GM18517 (cell line): Measurements from ENCODE around the gene ATP6V0A1.

Experiments
- ATAC-seq: cut with Tn5 transposase; IDR thresholded peaks from one replicate; pipeline ENCODE4 v1.9.1; 2021; ENCODE audit warnings: mild to moderate bottlenecking, moderate library complexity; ENCODE audit not compliant: unreplicated experiment

Gene ATP6V0A1

DNA sequence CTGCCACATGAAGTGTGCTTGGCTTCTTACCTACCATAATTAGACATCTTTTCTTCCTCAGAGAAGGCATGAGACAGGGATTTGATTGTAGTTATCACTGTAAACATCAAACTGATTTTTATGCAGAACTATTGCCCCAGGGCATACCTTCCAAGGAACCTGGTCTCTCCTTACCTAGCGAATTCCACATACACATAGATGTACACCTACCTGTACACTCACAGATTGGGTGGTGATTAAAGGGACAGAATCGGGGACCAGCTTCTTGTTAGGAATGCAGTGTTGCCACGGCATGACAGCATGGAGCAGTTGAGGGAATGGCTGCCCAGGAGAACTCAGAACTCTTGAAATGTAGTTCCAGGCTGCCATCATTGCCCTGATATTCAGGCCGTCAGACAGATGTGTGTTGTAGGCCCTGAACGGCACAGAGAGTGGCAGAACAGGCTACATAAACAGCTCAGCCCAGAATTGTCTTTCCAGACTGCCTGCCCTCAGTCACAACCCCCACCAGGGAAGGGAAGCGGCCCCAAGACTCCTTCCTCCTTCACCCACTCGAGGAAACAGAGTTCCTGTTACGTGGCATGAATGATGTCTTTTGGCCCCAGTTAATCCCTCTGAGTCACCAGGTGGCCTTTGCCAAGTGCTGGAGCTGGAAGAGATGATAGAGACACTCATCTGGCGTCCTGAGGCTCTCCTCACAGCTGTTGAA lies 59.5 kb downstream of the ATP6V0A1 start:
- ATAC-seq: no peak

DNA sequence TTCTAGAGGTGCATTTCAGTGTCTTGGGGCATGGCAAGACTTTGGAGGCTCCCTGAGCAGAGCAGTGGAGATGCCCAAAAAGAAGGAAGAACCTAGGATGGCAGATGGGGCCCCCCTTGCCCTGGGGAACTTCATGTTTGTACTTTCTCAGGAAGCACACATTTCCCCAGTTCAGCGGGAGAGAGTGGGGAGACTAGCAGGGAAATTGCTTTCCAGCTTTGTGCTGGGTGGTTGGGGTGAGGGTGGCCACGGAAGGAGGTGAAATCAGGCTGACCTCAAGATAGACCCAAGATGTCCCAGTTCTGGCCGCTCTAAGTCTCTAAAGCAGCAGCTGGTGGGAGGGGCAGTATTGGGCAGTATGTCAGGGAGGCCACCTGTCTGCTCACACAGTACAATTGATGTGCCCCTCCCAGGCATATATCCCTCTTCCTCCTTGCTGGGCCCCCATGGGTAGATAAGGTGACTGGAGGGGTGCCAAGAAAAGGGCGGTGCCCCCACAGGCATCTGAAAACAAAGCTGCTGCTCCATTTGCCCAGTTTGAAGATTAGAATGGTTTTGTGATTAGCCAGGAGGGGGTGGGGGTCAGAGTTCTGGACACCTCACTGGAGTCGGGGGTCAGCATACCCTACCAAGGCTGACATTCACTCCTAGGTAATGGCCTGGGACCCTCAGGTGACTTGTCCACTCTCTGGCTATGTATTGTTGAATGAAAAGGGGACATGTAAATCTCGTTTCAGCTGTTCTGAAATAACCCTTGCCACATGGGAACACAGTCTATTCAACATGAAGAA lies 60.3 kb downstream of the ATP6V0A1 start:
- no peak for ATAC-seq

DNA sequence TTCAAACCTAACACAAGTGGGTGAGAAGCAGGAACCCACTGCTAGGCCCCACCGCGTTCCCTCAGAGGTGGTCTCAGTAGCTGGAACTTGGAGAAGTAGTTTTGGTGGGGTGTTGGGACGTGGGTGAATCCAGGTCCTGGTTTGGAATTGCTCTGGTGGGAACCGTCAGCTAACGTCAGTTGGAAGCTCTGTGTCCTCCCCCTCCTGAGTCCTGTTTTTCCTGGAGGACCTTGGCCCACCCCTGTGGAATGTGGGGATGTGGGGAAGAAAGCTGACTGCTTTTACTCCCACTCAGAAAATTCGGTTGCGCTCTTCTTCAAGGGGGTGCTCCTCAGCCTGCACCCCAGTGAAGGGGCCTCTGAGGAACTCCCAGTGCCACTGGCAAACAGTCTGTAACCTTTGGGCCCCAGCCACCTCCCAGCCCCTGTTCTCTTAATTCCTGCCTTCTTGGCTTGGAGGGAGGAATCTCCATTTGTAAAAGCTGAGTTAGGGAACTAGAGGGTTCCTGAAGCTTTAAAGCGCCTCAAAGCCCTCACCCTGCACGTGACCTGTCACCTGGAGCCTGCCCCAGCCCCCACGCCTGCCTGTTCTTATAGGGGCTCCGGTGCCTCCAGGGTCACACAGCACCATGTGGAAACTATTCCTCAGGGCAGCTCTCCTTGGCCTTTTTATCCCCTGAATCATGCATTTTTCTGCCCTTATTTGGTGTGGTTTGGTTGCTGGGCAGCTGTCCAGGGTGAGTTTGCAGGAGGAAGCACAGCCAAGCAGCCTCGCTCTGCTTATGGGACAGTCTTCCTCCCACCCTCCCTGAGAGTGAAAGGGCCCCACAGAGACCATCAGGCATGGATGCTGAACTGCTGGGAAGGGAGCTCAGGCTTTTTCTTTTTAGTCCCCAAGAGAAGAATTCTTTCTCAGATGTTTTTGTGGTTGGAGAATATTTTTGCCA lies 61.1 kb downstream of the ATP6V0A1 start:
- no peak for ATAC-seq

DNA sequence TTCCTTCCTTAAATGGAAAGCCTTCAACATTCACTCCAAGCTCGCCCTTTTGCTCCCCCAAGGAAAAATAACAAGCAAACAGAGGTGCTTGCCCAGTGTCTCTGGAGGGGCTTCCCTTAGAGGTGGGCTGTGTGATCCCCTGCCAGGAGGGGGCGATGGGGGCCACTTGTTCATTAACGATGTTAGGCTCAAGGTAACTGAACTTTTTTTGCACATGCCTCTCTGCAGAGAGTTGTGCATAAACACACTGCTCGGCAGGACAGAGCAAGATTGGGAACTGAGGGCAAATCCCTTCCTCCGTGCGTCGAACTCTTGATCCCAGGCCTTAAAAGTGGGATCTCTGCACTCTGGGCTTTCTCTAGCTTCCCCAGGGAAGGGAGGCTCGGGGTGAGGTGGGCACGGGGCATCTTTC lies 61.9 kb downstream of the ATP6V0A1 start:
- ATAC-seq: no peak

DNA sequence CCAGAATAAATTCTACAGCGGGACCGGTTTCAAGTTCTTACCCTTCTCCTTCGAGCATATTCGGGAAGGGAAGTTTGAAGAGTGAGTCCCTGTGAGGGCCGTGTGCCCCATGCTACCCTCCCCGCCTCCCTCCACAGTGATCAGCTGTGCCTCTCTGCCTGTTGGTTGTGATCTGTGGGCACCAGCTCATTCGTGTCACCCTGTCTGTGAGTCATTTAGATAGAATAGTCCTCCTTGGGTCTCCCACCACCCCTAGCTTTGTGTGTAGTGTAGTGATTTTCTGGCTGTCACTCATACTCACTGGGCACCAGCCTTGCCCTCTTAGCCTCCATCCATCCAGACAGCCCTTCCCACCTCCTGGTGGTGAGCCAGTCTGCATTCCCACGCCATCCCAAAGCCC lies 62.4 kb downstream of the ATP6V0A1 start:
- no peak for ATAC-seq

DNA sequence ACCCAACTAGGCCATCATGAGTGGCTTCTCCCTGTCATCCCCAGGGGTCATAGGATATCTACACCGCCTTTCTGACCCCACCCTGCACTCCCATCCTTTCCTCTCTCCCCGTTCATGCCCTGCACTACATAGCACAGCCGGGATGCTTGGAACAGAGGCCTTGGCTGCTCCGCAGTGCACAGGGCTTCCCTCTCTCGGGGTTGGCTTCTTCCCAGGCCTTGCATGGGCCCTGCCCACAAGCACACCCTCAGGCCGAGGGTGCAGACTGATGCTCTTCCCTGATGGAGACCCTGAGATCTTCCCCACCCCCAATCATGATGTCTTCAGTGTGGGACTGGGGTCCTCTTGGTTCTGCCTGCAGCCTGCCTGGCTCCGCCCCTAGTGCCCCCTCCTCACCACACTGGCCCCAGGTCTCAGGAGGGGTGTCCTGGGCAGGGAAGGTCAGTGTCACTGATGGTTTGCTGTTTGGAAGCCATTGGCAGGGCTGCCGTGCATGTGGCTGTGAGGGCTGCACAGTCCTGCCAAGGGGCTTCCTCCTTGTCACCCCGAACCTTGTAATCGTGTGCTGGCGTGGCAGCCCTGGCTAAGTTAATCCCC lies 63.1 kb downstream of the ATP6V0A1 start:
- no peak for ATAC-seq

DNA sequence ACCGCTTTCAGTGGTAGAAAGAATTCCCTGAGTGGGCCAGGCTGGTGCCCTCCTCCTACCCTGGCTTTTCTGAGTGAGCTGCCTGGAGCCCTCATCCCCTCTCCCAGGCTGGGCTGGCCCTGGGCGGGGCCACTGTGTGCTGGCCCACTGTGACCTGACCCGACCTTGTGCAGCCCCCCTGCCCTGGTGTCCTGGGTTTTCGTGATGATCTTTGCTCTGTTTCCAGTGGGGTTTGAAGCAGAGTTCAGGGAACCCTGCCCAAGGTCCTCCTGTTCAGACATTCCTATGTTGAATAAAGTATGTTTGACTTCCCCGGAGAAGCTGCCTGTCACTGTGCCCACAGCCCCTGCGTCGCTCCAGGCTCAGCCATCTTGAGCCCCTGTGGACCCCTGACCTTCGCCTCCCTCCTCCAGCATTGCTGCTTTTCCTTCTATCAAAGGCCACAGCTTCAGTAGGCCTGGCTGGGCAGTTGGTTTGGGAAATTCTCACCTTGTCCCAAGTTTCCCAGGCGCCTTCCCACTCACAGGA lies 63.6 kb downstream of the ATP6V0A1 start:
- no peak for ATAC-seq

DNA sequence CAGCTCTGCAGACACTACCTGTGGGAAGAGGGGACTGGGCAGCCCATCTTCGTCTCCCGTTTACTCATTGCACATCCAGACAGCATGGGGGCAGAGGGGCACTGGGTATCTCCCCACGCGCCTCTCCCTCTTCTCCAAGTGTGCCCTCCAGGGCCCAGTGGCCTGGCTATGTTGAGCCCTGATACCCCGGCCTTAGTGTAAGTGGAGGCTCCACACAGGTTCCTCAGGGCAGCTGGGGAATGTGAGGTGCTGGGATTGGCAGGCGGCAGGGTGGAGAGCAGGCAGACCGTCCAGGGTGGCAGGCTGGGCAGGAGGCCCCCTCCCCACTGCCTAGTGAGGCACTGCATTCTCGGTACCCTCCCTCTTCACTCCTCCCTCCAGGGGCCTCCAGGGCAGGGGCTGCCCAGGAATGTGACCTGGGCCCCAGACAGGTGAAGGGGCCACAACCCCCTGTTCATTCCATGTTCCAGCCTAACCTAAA lies 64.2 kb downstream of the ATP6V0A1 start:
- ATAC-seq: no peak

DNA sequence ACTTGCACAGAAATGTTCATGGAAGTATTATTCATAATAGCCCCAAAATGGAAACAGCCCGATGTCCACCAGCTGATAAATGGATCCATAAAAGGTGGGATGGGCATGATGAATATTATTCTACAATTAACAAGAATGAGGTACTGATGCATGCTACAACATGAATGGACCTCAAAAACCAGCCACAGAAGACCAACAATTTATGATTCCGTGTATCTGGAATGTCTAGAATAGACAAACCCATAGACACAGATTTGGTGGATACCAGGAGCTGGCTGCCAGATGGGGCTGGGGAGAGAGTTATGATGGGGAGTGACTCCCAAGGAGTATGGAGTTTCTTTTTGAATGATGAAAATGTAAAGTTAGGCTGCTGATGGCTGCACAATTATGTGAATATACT lies 66.5 kb downstream of the ATP6V0A1 start:
- ATAC-seq: no peak

DNA sequence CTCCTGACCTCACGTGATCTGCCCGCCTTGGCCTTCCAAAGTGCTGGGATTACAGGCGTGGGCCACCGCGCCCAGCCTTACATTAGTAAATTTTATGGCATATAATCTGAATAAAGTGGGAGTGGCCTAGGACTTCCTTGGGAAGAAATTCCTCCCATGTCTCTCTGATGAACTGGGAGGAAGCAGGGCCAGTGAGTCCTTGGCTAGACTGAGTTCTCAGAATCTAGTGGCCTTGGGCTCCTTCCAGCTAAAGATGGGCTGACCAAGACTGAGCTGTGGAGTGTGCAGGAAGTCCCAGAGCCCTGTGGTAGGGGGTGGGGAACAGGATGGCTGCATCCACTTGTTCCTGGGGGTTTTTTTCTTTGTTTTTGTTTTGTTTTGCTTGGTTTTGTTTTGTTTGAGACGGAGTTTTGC lies 67.4 kb downstream of the ATP6V0A1 start:
- ATAC-seq: no peak

DNA sequence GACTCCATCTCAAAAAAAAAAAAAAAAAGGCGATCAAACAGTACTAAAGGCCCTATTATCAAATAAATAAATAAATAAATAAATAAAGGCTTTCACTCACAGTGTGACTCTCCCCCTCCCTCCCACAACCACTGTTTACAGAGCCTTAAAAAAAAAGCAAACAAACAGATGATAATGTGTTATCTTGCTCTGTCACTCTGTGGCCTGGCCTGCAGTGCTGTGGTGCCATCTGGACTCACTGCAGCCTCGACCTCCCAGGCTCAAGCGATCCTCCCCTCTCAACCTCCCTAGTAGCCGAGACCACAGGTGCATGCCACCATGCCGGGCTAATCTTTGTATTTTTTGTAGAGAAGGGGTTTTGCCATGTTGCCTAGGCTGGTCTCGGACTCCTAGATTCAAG lies 69.3 kb downstream of the ATP6V0A1 start:
- no peak for ATAC-seq

DNA sequence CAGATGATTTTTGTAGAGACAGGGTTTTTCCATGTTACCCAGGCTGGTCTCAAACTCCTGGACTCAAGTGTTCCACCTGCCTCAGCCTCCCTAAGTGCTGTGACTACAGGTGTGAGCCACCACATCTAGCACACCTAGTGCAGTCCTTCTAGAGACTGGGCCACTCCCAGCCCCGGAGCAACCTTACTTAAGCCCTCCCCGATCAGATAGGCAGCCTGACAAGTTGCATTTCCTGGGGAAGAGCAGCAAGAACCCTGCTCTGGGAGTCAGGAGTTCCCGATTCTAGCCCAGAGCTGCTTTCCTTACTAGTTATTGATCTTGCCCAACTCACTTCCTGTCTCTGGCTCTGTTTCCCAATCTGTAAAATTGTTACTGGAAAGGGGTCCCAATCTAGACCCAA lies 70.4 kb downstream of the ATP6V0A1 start:
- ATAC-seq: no peak

DNA sequence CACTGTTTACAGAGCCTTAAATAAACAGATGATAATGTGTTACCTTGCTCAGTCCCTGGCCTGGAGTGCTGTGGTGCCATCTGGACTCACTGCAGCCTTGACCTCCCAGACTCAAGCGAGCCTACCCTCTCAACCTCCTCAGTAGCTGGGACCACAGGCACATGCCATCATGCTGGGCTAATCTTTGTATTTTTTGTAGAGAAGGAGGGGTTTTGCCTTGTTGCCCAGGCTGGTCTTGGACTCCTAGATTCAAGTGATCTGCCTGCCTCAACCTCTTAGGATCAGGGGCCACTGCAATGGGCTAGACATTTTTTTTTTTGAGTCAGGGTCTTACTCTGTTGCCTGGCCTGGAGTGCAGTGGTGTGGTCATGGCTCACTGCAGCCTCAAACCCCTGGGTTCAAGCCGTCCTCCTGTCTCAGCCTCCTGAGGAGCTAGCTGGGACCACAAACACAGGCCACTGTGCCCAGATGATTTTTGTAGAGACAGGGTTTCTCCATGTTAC lies 72.3 kb downstream of the ATP6V0A1 start:
- ATAC-seq: no peak

DNA sequence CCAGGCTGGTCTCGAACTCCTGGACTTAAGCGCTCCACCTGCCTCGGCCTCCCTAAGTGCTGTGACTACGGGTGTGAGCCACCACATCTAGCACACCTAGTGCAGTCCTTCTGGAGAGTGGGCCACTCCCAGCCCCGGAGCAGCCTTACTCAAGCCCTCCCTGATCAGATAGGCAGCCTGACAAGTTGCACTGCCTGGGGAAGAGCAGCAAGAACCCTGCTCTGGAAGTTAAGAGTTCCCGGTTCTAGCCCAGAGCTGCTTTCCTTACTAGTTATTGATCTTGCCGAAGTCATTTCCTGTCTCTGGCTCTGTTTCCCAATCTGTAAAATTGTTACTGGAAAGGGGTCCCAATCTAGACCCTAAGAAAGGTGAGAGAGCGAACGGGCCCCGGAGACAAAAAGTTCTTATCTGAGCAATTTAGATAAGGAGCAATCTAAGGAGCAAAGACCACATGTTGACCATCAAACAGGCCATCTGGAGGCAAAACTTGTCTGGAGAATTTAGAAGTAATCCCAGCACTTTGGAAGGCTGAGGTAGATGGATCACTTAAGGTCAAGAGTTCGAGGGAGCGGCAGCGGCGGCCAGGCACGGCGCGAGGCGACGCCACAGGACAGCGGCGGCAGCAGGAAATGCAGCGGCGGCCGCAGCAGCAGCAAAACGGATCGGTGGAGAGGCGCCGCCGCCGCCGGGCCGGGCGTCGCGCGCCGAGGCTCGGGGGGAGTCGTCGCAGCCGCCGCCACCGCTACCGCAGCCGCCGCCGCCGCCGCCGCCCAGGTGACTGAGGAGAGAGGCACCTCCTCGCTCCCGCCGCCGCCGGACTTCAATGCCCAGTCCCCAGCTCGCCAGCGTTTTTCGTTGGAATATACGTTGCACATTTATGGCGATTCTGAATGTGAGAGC lies 73.0 kb downstream of the ATP6V0A1 start:
- ATAC-seq: no peak

DNA sequence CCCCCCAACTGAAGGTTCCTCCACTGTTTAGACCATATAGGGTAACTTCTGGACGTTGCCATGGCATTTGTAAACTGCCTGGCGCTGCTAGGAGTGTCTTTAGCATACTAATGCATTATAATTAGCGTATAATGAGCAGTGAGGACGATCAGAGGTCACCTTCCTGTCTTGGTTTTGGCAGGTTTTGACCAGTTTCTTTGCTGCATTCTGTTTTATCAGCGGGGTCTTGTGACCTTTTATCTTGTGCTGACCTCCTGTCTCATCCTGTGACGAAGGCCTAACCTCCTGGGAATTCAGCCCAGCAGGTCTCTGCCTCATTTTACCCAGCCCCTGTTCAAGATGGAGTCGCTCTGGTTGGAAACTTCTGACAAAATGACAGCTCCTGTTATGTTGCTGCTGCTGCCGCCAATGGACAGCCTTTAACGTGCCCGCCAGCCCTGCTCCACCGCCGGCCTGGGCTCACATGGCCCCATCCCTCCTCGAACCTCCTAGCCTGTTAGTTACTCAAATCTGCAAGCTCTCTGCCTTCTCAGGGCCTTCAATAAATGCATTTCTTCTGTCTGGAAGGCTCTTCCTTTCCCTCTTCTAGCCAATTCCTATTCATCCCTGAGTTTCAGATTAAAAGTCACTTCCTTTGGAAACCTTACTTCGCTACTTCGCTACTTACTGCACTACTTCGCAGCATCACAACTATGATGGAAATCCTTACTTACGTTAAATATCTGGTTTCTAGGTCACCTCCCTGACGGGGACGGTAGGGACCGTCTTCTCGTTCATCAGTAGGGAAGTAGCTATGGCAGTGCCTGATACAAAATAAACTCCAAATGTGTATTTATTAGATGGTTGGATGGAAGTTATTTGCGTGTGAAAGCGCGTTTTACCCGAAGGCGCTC lies 76.7 kb downstream of the ATP6V0A1 start:
- ATAC-seq: no peak

DNA sequence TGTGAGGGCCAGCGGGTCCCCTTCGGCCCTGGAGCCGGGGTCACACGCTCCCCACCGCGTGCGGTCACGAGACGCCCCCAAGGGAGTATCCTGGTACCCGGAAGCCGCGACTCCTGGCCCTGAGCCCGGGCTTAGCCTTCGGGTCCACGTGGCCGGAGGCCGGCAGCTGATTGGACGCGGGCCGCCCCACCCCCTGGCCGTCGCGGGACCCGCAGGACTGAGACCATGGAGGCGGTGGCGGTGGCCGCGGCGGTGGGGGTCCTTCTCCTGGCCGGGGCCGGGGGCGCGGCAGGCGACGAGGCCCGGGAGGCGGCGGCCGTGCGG lies 77.3 kb downstream of the ATP6V0A1 start, which contains the start of gene NAGLU:
TSS of gene NAGLU (plus strand) at position 194 of the 324 bp plus-strand sequence. CDS start at position 226, 32 bp downstream.
- ATAC-seq: peak; percentile 68

DNA sequence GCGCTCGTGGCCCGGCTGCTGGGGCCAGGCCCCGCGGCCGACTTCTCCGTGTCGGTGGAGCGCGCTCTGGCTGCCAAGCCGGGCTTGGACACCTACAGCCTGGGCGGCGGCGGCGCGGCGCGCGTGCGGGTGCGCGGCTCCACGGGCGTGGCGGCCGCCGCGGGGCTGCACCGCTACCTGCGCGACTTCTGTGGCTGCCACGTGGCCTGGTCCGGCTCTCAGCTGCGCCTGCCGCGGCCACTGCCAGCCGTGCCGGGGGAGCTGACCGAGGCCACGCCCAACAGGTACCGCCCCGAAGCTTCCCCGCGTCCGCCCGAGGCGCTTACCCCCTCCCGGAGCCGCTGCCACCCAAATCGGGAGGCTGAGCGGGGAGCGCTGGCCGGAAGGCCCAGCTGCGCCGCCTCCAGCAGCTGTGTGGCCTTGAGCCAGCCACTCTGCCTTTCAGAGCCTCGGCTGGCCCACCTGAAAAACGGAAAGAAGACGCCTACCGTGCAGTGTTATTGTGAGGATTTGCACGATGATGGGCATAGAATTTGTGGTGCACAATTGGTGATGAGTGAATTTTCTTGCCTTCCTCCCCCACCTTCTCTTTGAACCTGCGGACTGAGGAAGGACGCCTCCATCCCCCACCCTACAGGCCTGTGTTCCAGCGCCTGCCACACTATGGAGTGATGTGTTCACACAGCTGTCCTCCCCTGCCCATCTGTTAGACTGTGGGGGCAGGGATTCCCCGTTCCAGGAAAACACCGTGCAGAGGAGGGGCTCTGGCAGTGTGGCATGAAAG lies 77.9 kb downstream of the ATP6V0A1 start:
- peak; percentile 57 for ATAC-seq
